Smooth muscle cell (in vitro differentiated cells): Measurements from ENCODE around the gene DACT1. TPM values are rescaled to one million over a fixed set of nuclear protein-coding genes. Genes with fewer than 3 reads are reported as not detected.

ENCODE experiments used
- DNase-seq: peaks from one replicate; lab custom pipeline; 2025; ENCODE audit not compliant: unreplicated experiment; lab: John Stamatoyannopoulos, UW
- H2AFZ ChIP-seq: fragments of 200-600 bp; sonication (generic); 2 replicates; pipeline ENCODE4 v1.6.0; 2016; ENCODE audit warnings: antibody characterized with exemption, low read depth, mild to moderate bottlenecking
- H3F3A ChIP-seq: fragments of 200-600 bp; sonication (generic); 2 replicates; pipeline ENCODE4 v1.6.0; 2017; ENCODE audit warnings: antibody characterized with exemption, low read depth
- H3K27ac ChIP-seq: fragments of 200-600 bp; sonication (generic); 2 replicates; pipeline ENCODE4 v1.5.1; 2016; ENCODE audit warnings: low read depth, mild to moderate bottlenecking
- H3K27me3 ChIP-seq: fragments of 200-600 bp; sonication (generic); 2 replicates; pipeline ENCODE4 v1.6.1; 2016; ENCODE audit warnings: low read depth, mild to moderate bottlenecking
- H3K36me3 ChIP-seq: fragments of 200-600 bp; sonication (generic); 2 replicates; pipeline ENCODE4 v1.5.1; 2016; ENCODE audit warnings: low read depth
- H3K4me1 ChIP-seq: fragments of 200-600 bp; sonication (generic); 2 replicates; pipeline ENCODE4 v1.5.1; 2016; ENCODE audit warnings: low read depth
- H3K4me2 ChIP-seq: fragments of 200-600 bp; sonication (generic); 2 replicates; pipeline ENCODE4 v1.6.0; 2016; ENCODE audit warnings: mild to moderate bottlenecking
- H3K4me3 ChIP-seq: fragments of 200-600 bp; sonication (generic); 2 replicates; pipeline ENCODE4 v1.5.1; 2016; ENCODE audit warnings: mild to moderate bottlenecking
- H3K79me2 ChIP-seq: fragments of 200-600 bp; sonication (generic); 2 replicates; pipeline ENCODE4 v1.6.0; 2016; ENCODE audit warnings: low read depth, mild to moderate bottlenecking
- H3K9ac ChIP-seq: fragments of 200-600 bp; sonication (generic); 2 replicates; pipeline ENCODE4 v1.6.0; 2016; ENCODE audit warnings: low read depth
- H3K9me3 ChIP-seq: fragments of 200-600 bp; sonication (generic); replicated peaks from 2 replicates; pipeline ENCODE4 v1.5.1; 2016; ENCODE audit warnings: low read depth
- H4K20me1 ChIP-seq: fragments of 200-600 bp; sonication (generic); 2 replicates; pipeline ENCODE4 v1.6.0; 2016; ENCODE audit warnings: low read depth
- CTCF ChIP-seq: fragments of 200-600 bp; sonication (generic); IDR thresholded peaks from 2 replicates; pipeline ENCODE4 v1.5.1; 2017; ENCODE audit warnings: borderline replicate concordance, mild to moderate bottlenecking, antibody characterized with exemption; ENCODE audit not compliant: insufficient read depth, poor library complexity, severe bottlenecking
- WGBS: methylation state at CpG from one replicate; pipeline ENCODE4 v1.1.7; 2016; ENCODE audit warnings: low lambda C conversion rate; 5-methylcytosine and 5-hydroxymethylcytosine counted together
- polyA plus RNA-seq: library from polyadenylated mRNA; unstranded; fragments of >200 nt; fragmentation: Nextera tagmentation; extraction: Ambion mirVana; gene quantifications from 2 replicates; pipeline ENCODE4 v1.2.1, GENCODE V29; 2016
- total RNA-seq: library from RNA; depleted of rRNA; stranded (reverse); fragments of >200 nt; gene quantifications from 2 replicates; pipeline ENCODE4 v1.2.3, GENCODE V29; 2014

DACT1 gene
- total and polyA plus RNA-seq, 2 experiments from 2014 or later, result 91.4 to 92.4 TPM

DNA sequence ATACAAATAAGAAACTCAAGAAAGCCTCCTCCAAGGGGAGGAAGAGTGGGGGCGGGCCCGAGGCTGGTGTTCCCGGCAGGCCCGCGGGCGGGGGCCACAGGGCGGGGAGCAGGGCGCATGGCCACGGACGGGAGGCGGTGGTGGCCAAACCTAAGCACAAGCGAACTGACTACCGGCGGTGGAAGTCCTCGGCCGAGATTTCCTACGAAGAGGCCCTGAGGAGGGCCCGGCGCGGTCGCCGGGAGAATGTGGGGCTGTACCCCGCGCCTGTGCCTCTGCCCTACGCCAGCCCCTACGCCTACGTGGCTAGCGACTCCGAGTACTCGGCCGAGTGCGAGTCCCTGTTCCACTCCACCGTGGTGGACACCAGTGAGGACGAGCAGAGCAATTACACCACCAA, 8.7 kb downstream of the DACT1 start:
- WGBS, result 99% methylated on average over 31 of the region's 34 CpGs
- Histone ChIP-seq H3K27me3 (no peaks in the 10 kb centered on the region), H2AFZ (no peak overlapping the region), H3K36me3 (peaks cover 33% of the 10 kb centered on the region), H3K9ac (no peak overlapping the region), H3K27ac (no peak overlapping the region), H3K4me2 (no peak overlapping the region), H3K9me3 (no peaks in the 10 kb centered on the region), H3K79me2 (peaks cover 52% of the 10 kb centered on the region), H3F3A (peaks cover 39% of the 10 kb centered on the region), H3K4me3 (no peak overlapping the region), H4K20me1 (peaks cover 38% of the 10 kb centered on the region), H3K4me1 (no peaks in the 10 kb centered on the region)
- no peak for TF ChIP-seq CTCF
- no peak for DNase-seq

- Histone ChIP-seq H2AFZ (no peak overlapping the region), H3K4me3 (no peak overlapping the region), H3K4me2 (no peak overlapping the region), H3K4me1 (no peaks in the 10 kb centered on the region), H3K27ac (peak overlapping the region; percentile 19), H3K79me2 (peaks cover 39% of the 10 kb centered on the region), H3F3A (peaks cover 35% of the 10 kb centered on the region), H3K36me3 (peaks cover 28% of the 10 kb centered on the region), H4K20me1 (peaks cover 36% of the 10 kb centered on the region), H3K9ac (no peak overlapping the region), H3K27me3 (no peaks in the 10 kb centered on the region), H3K9me3 (no peaks in the 10 kb centered on the region)
- TF ChIP-seq CTCF, result no peak
- WGBS, result 96% methylated on average over 4 of the region's 4 CpGs
- no peak for DNase-seq
Observed at GRCh38 chr14:58647777-58648176, 10.0 kb downstream of the DACT1 start.

GRCh38 chr14:58650857-58651256, 13.1 kb downstream of the DACT1 start:
- peaks cover 23% of the 10 kb centered on the region for H3F3A ChIP-seq
- H3K36me3 ChIP-seq, result peaks cover 13% of the 10 kb centered on the region
- H3K4me2 ChIP-seq, result no peak overlapping the region
- no peak overlapping the region for H2AFZ ChIP-seq
- H3K9me3 ChIP-seq, result no peaks in the 10 kb centered on the region
- WGBS, result 88% methylated on average over 2 of the region's 2 CpGs
- no peak for TF ChIP-seq CTCF
- H3K27ac ChIP-seq, result no peak overlapping the region
- peaks cover 13% of the 10 kb centered on the region for H3K79me2 ChIP-seq
- H4K20me1 ChIP-seq, result peaks cover 31% of the 10 kb centered on the region
- no peak overlapping the region for H3K4me3 ChIP-seq
- H3K9ac ChIP-seq, result no peak overlapping the region
- H3K27me3 ChIP-seq, result no peaks in the 10 kb centered on the region
- no peaks in the 10 kb centered on the region for H3K4me1 ChIP-seq
- DNase-seq, result no peak

DNA sequence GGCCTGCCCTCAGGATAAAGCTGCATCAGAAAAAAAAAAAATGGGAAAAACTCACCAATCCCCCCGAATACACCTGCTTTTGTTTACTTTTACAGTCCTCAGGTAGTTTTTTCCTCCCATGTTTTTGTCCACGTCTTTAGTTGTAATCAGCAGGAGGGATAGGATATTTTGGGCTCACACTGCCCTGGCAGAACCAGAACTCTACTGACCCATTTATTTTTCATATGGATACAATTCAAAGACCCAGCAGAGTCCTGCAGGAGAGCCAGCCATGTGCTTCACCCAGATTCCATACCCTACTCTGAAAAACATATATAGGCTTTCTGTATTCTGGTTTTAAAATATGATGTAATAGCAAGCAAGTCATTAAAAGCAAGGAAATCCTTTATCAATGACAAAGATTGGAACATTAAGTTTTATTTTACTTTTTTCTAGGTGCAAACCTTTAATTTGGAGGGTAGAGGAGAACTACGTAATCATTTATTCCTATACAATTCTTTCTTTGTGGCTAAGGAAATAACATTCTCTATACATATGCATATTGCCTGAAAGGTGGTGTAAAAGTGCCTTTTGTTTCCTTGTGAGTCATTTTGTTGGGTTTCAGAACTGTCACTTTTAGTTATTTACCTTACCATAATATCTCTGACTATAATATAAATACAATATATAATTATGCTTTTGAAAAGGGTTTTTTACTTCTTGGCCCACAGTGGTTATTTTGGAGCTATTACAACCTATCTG, 19.1 kb downstream of the DACT1 start:
- H3F3A ChIP-seq, result no peaks in the 10 kb centered on the region
- H3K27me3 ChIP-seq, result no peaks in the 10 kb centered on the region
- no peaks in the 10 kb centered on the region for H4K20me1 ChIP-seq
- WGBS, result 64% methylated on average over 3 of the region's 3 CpGs
- DNase-seq, result no peak
- H3K79me2 ChIP-seq, result no peaks in the 10 kb centered on the region
- H3K4me3 ChIP-seq, result no peak overlapping the region
- no peak overlapping the region for H3K4me2 ChIP-seq
- no peak overlapping the region for H3K27ac ChIP-seq
- H3K9me3 ChIP-seq, result no peaks in the 10 kb centered on the region
- H2AFZ ChIP-seq, result no peak overlapping the region
- no peaks in the 10 kb centered on the region for H3K36me3 ChIP-seq
- H3K9ac ChIP-seq, result no peak overlapping the region
- no peaks in the 10 kb centered on the region for H3K4me1 ChIP-seq
- TF ChIP-seq CTCF, result no peak
